Spleen (tissue), 11 donors: ENCODE results near the gene OR13C3. TPM values are rescaled to one million over a fixed set of nuclear protein-coding genes. Genes with fewer than 3 reads are reported as not detected.
"Not testable (repeated sequence)": the region's sequence is repeated elsewhere in the genome, so short reads cannot be mapped to it uniquely, and the experiment has no call there.

Experiments
- DNase-seq: peaks from one replicate; pipeline ENCODE4 v3.0.0-alpha.2; 2020
- H3K27ac ChIP-seq, 8 donors: fragments of 200-600 bp; sonication (generic) in 7 of 8; 1 replicate in 4 of 8; 2 replicates in 4 of 8; pipeline versions ENCODE4 v1.5.0 to v1.8.0; 2016 to 2021; ENCODE audit warnings: inconsistent platforms in 4 of 8, mild to moderate bottlenecking in 4 of 8, moderate library complexity in 1 of 8
- H3K27me3 ChIP-seq, 7 donors: fragments of 200-600 bp; sonication (generic) in 6 of 7; replicated peaks in 1 of 7; 1 replicate in 4 of 7; 2 replicates in 3 of 7; pipeline versions ENCODE4 v1.5.0 to v1.8.0; 2016 to 2021; ENCODE audit warnings: inconsistent platforms in 3 of 7, mild to moderate bottlenecking in 1 of 7
- H3K36me3 ChIP-seq, 6 donors: fragments of 200-600 bp; sonication (generic) in 5 of 6; 1 replicate in 4 of 6; 2 replicates in 2 of 6; pipeline versions ENCODE4 v1.5.0 to v1.8.0; 2016 to 2021; ENCODE audit warnings: inconsistent platforms in 2 of 6
- H3K4me1 ChIP-seq, 6 donors: fragments of 200-600 bp; sonication (generic) in 5 of 6; 1 replicate in 3 of 6; 2 replicates in 3 of 6; pipeline versions ENCODE4 v1.5.0 to v1.8.0; 2016 to 2021; ENCODE audit warnings: inconsistent platforms in 3 of 6
- H3K4me3 ChIP-seq, 8 donors: fragments of 200-600 bp; sonication (generic) in 7 of 8; 1 replicate in 4 of 8; 2 replicates in 4 of 8; pipeline versions ENCODE4 v1.5.0 to v1.8.0; 2016 to 2021; ENCODE audit warnings: inconsistent platforms in 4 of 8, mild to moderate bottlenecking in 4 of 8, moderate library complexity in 2 of 8
- H3K9me3 ChIP-seq, 8 donors: fragments of 200-600 bp; sonication (generic) in 7 of 8; 1 replicate in 4 of 8; 2 replicates in 4 of 8; pipeline versions ENCODE4 v1.5.0 to v1.8.0; 2016 to 2021; ENCODE audit warnings: inconsistent platforms in 4 of 8
- CTCF ChIP-seq, 11 experiments: fragments of 200-600 bp in 7 of 11; fragments of 450-650 bp in 4 of 11; sonication (generic) in 4 of 11; IDR thresholded peaks in 8 of 11; conservative IDR thresholded peaks in 3 of 11; 1 replicate in 7 of 11; 2 replicates in 4 of 11; pipeline versions ENCODE4 v1.4.0 to v1.8.0; 2016 to 2021; ENCODE audit warnings: antibody characterized with exemption in 11 of 11, inconsistent platforms in 4 of 11, mild to moderate bottlenecking in 1 of 11
- POLR2A ChIP-seq, 3 donors: fragments of 450-650 bp; IDR thresholded peaks; one replicate each; pipeline ENCODE4 v1.5.1; 2017; ENCODE audit warnings: antibody characterized with exemption in 3 of 3, mild to moderate bottlenecking in 1 of 3
- POLR2AphosphoS5 ChIP-seq, 3 donors: sonication (generic); formaldehyde crosslinking; IDR thresholded peaks; one replicate each; pipeline ENCODE4 v1.5.1; 2017; ENCODE audit warnings: antibody characterized with exemption in 3 of 3
- WGBS, 5 donors: extraction: QIAGEN DNeasy Blood & Tissue Kit in 3 of 5; methylation state at CpG; one replicate each; pipeline versions ENCODE4 v1.1.5 to v1.1.7; 2013 to 2018; 5-methylcytosine and 5-hydroxymethylcytosine counted together
- intact Hi-C: fragments of 100-400 bp; cut with DNase I; formaldehyde crosslinking; loops from one replicate; pipeline ENCODE4 v1.15.0; 2023; ENCODE audit warnings: low total_unique reads
- polyA plus RNA-seq, 3 donors: library from polyadenylated mRNA; stranded (reverse); fragments of 200-250 nt; gene quantifications; one replicate each; pipeline ENCODE4 v1.2.1, GENCODE V29; 2013
- total RNA-seq, 7 donors: library from RNA; depleted of rRNA in 3 of 7; stranded (reverse); fragments of >200 nt in 3 of 7; fragmentation: NEBNext Ultra II Directional in 4 of 7; extraction: Animal tissue kit (Norgen Biotek cat#: 25700) in 4 of 7; gene quantifications; one replicate each; pipeline versions ENCODE4 v1.1.0 to v1.2.1, GENCODE V29; 2016 to 2021
- donor health status: healthy with polysubstance abuse.
- donor health status: DM: no; HTN: no; CAD: no; lungs with moderate emphysema.
- donor health status: DM: no; HTN: no; CAD: no.
- donor health status: Bipolar disorder and iron deficiency.
- donor health status: healthy.
- donor health status: DM: no; HTN: no; CAD: no.
- donor health status: DM: yes; HTN: yes; CAD: no.

The OR13C3 gene
- total and polyA plus RNA-seq, 10 donors = not detected

- TF ChIP-seq POLR2AphosphoS5 (IDR thresholded peaks at IDR 0.05) = no peak
- no peak for TF ChIP-seq POLR2A (IDR thresholded peaks at IDR 0.05)
- no peak for TF ChIP-seq CTCF (IDR thresholded peaks at IDR 0.05 in 8 of 11, conservative IDR thresholded peaks at IDR 0.05 in 3 of 11)
- Histone ChIP-seq H3K36me3 (no peaks in the 10 kb centered on the region), H3K4me1 (no peaks in the 10 kb centered on the region), H3K9me3 (peaks cover 0 to 12% (median 2%) of the 10 kb centered on the region in 8 donors), H3K4me3 (no peak within 1 kb of the TSS), H3K27ac (no peak within 1 kb of the TSS), H3K27me3 (no peaks in the 10 kb centered on the region)
- DNase-seq = no peak
- intact Hi-C loops = no loop called here
Measured at GRCh38 chr9:104527109-104527508, 9.5 kb downstream of the OR13C3 start, which contains the start of gene OR13C4. TSS of gene OR13C4 (minus strand) at chr9:104527209. CDS start at chr9:104527209, 0 bp downstream.

GRCh38 chr9:104520241-104520640, 16.4 kb downstream of the OR13C3 start:
- peaks cover 0 to 11% (median 2%) of the 10 kb centered on the region in 8 donors for H3K9me3 ChIP-seq
- H3K27me3 ChIP-seq, H3K4me1 ChIP-seq, H3K36me3 ChIP-seq, H3K4me3 ChIP-seq, DNase-seq, H3K27ac ChIP-seq, intact Hi-C loops: not testable (repeated sequence)
- 81 to 86% (median 82%) methylated on average over 10 of the region's 10 CpGs for WGBS, 5 donors

GRCh38 chr9:104514901-104515300, 21.8 kb downstream of the OR13C3 start:
- Histone ChIP-seq H3K36me3 (no peaks in the 10 kb centered on the region), H3K4me1 (no peaks in the 10 kb centered on the region), H3K27ac (no peak overlapping the region), H3K4me3 (no peak overlapping the region), H3K9me3 (no peaks in the 10 kb centered on the region), H3K27me3 (no peaks in the 10 kb centered on the region)
- TF ChIP-seq POLR2AphosphoS5 (IDR thresholded peaks at IDR 0.05) (no peak), CTCF (IDR thresholded peaks at IDR 0.05 in 8 of 11, conservative IDR thresholded peaks at IDR 0.05 in 3 of 11) (no peak), POLR2A (IDR thresholded peaks at IDR 0.05) (no peak)
- 63 to 75% (median 73%) methylated on average over 5 of the region's 5 CpGs for WGBS, 5 donors
- no peak for DNase-seq
- intact Hi-C loops = no loop called here

DNA sequence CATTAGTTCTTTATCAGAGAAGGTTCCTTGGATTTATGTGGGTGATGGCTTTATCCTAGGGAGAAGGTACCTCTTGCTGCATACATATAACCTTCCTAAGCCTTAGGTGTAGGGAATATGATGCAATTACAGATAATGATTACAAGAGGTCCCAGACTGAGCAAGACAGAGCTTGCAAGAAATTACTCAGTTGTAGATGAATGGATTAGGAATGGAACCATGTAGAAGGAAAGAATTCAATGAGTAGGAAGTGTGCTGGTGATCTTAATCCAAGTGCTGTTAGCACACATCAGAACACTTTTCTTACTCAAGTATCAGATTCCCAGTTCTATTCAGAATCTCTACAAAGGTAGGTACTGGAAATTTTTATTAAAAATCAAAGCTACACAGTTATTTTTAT, 30.1 kb downstream of the OR13C3 start:
- no peak for DNase-seq
- H3K4me3 ChIP-seq = no peak overlapping the region

GRCh38 chr9:104503963-104504362, 32.7 kb downstream of the OR13C3 start, which contains the start of gene OR13F1:
TSS of gene OR13F1 (plus strand) at chr9:104504263. CDS start at chr9:104504263, 0 bp downstream.
- Histone ChIP-seq H3K9me3 (no peaks in the 10 kb centered on the region), H3K27ac (no peak within 1 kb of the TSS), H3K4me3 (no peak within 1 kb of the TSS), H3K4me1 (no peaks in the 10 kb centered on the region), H3K36me3 (no peaks in the 10 kb centered on the region), H3K27me3 (no peaks in the 10 kb centered on the region)
- DNase-seq = no peak
- 85 to 94% (median 90%) methylated on average over 5 of the region's 5 CpGs for WGBS, 5 donors
- TF ChIP-seq CTCF (IDR thresholded peaks at IDR 0.05 in 8 of 11, conservative IDR thresholded peaks at IDR 0.05 in 3 of 11) = no peak
- TF ChIP-seq POLR2AphosphoS5 (IDR thresholded peaks at IDR 0.05) = no peak
- TF ChIP-seq POLR2A (IDR thresholded peaks at IDR 0.05) = no peak
- intact Hi-C loops = no loop called here

More for the DNA sequence above, 30.1 kb downstream of the OR13C3 start:
- no peak for TF ChIP-seq POLR2A (IDR thresholded peaks at IDR 0.05)
- TF ChIP-seq POLR2AphosphoS5 (IDR thresholded peaks at IDR 0.05) = no peak
- Histone ChIP-seq H3K27ac (no peak overlapping the region), H3K4me1 (no peaks in the 10 kb centered on the region), H3K36me3 (no peaks in the 10 kb centered on the region), H3K27me3 (no peaks in the 10 kb centered on the region), H3K9me3 (no peaks in the 10 kb centered on the region)
- intact Hi-C loops = no loop called here
